K562 (cell line): ENCODE measurements around the gene DSTYK. TPM values are rescaled to one million over a fixed set of nuclear protein-coding genes. Genes with fewer than 3 reads are reported as not detected.

Source experiments
- ATAC-seq: fragments of 200-7000 bp; cut with Tn5 transposase; 3 replicates; pipeline ENCODE4 v1.9.1; 2020; ENCODE audit warnings: moderate library complexity
- BruUV-seq: library from RNA; stranded (reverse); fragments of 400-500 nt; replicated peaks from 2 replicates; lab custom pipeline; 2021; lab: Mats Ljungman, UMichigan
- CTCF ChIA-PET: fragments of 300-600 bp; formaldehyde crosslinking; extraction: SDS; loops from one replicate; lab custom pipeline; 2021; ENCODE audit warnings: low intra/inter-chr PET ratio; lab: Yijun Ruan, JAX
- POLR2A ChIA-PET: fragments of 300-600, 350-650 bp; sonication (Branson Sonifier 250); formaldehyde crosslinking; extraction: SDS; loops from one replicate; lab custom pipeline; 2021; ENCODE audit warnings: antibody characterized with exemption, inconsistent platforms; lab: Yijun Ruan, JAX
- DNase-seq, 4 experiments: peaks; one replicate each; pipeline versions ENCODE4 v3.0.0 to v3.0.0-alpha.2; 2011 to 2018; ENCODE audit warnings: low spot score in 3 of 4, mixed read lengths in 3 of 4; ENCODE audit errors: extremely low read depth in 1 of 4
- FAIRE-seq: peaks from 2 replicates; lab custom pipeline; 2011; peaks lifted over from hg19 to GRCh38; lab: Jason Lieb, UNC
- H2AFZ ChIP-seq: 2 replicates; pipeline ENCODE4 v1.6.0; 2011; ENCODE audit warnings: low read depth, low read length, control low read depth, inconsistent platforms
- H3K27ac ChIP-seq: fragments of 200-600 bp; 3 replicates; pipeline ENCODE4 v1.8.0; 2011; ENCODE audit warnings: low read depth, mild to moderate bottlenecking, control low read depth, inconsistent platforms, low read length, moderate library complexity, mixed read lengths; ENCODE audit errors: extremely low read depth
- H3K27me3 ChIP-seq, 2 experiments: fragments of 300-600 bp in 1 of 2; 2 replicates in 1 of 2; 3 replicates in 1 of 2; pipeline versions ENCODE4 v1.6.0 to v1.8.0; 2011; ENCODE audit warnings: inconsistent platforms in 2 of 2, low read length in 2 of 2, mild to moderate bottlenecking in 1 of 2, mixed read lengths in 1 of 2, moderate library complexity in 1 of 2; ENCODE audit not compliant: control insufficient read depth in 2 of 2, insufficient read depth in 2 of 2
- H3K36me3 ChIP-seq: fragments of 300-600 bp; 3 replicates; pipeline ENCODE4 v1.8.0; 2011; ENCODE audit warnings: mild to moderate bottlenecking, low read length, inconsistent platforms; ENCODE audit not compliant: control insufficient read depth, insufficient read depth
- H3K4me1 ChIP-seq, 2 experiments: fragments of 200-600 bp in 1 of 2; replicated peaks in 1 of 2; 2 replicates in 1 of 2; 3 replicates in 1 of 2; pipeline versions ENCODE4 v1.5.1 to v1.8.0; 2011; ENCODE audit warnings: inconsistent platforms in 2 of 2, low read length in 2 of 2, mild to moderate bottlenecking in 1 of 2, mixed read lengths in 1 of 2, moderate library complexity in 1 of 2; ENCODE audit not compliant: control insufficient read depth in 2 of 2, insufficient read depth in 2 of 2
- H3K4me2 ChIP-seq: 2 replicates; pipeline ENCODE4 v1.6.1; 2011; ENCODE audit warnings: low read length, control low read depth, inconsistent platforms, mixed read lengths; ENCODE audit not compliant: insufficient read depth
- H3K4me3 ChIP-seq: fragments of 200-600 bp; sonication (generic), shearing (Covaris generic); 2 replicates; pipeline ENCODE4 v1.5.1; 2016; ENCODE audit warnings: control low read depth, inconsistent platforms
- H3K79me2 ChIP-seq: fragments of 200-600 bp; 3 replicates; pipeline ENCODE4 v1.8.0; 2011; ENCODE audit warnings: low read length, inconsistent platforms; ENCODE audit not compliant: control insufficient read depth, insufficient read depth
- H3K9ac ChIP-seq, 2 experiments: 2 replicates each; pipeline versions ENCODE4 v1.6.0 to v1.6.1; 2011; ENCODE audit warnings: low read depth in 2 of 2, low read length in 2 of 2, control low read depth in 1 of 2, inconsistent platforms in 1 of 2, mild to moderate bottlenecking in 1 of 2, mixed read lengths in 1 of 2; ENCODE audit not compliant: insufficient read depth in 1 of 2
- H3K9me1 ChIP-seq: one replicate; pipeline ENCODE4 v1.6.0; 2011; ENCODE audit warnings: inconsistent platforms, mild to moderate bottlenecking, low read length, moderate library complexity; ENCODE audit not compliant: control insufficient read depth, insufficient read depth
- H3K9me3 ChIP-seq: replicated peaks from 2 replicates; pipeline ENCODE4 v1.5.1; 2011; ENCODE audit warnings: low read depth, low read length, inconsistent platforms; ENCODE audit not compliant: control insufficient read depth, insufficient read depth
- H4K20me1 ChIP-seq: replicated peaks from 2 replicates; pipeline ENCODE4 v1.6.1; 2011; ENCODE audit warnings: low read length, inconsistent platforms, mixed read lengths; ENCODE audit not compliant: control insufficient read depth, insufficient read depth
- CREB3 ChIP-seq: fragments of 450-650 bp; conservative IDR thresholded peaks from 2 replicates; pipeline ENCODE4 v1.6.1; 2016; ENCODE audit warnings: missing genetic modification characterization, low read depth, mild to moderate bottlenecking, missing compliant biosample characterization, moderate library complexity
- ZNF263 ChIP-seq: sonication (generic); formaldehyde crosslinking; IDR thresholded peaks from 2 replicates; pipeline ENCODE4 v1.8.0; 2022; ENCODE audit warnings: mild to moderate bottlenecking, missing genetic modification reagents, borderline replicate concordance
- ZNF318 ChIP-seq, 2 experiments: fragments of 450-650 bp; IDR thresholded peaks; 2 replicates each; pipeline ENCODE4 v1.6.1; 2016; ENCODE audit warnings: mild to moderate bottlenecking in 2 of 2, borderline replicate concordance in 1 of 2, low read depth in 1 of 2, moderate library complexity in 1 of 2
- WGBS: fragments of 100-300 bp; shearing (Covaris generic); methylation state at CpG from one replicate; pipeline ENCODE4 v1.1.6; 2016; ENCODE audit warnings: low coverage, mixed read lengths; ENCODE audit not compliant: insufficient coverage; ENCODE audit errors: missing lambda C conversion rate; 5-methylcytosine and 5-hydroxymethylcytosine counted together
- in situ Hi-C: fragments of 300-500 bp; cut with MboI; formaldehyde crosslinking; loops from 4 replicates; pipeline ENCODE4 v1.15.0; 2018; ENCODE audit warnings: inconsistent platforms, mixed read lengths
- intact Hi-C: fragments of 100-400 bp; cut with micrococcal nuclease; formaldehyde crosslinking; loops from 2 replicates; pipeline ENCODE4 v1.14.2; 2022
- polyA plus RNA-seq, 8 experiments: library from polyadenylated mRNA; depleted of rRNA in 4 of 8; stranded (reverse) in 5 of 8; unstranded in 3 of 8; fragments of >200 nt; fragmentation: Nextera tagmentation in 2 of 8; fragmentation: Illumina TruSeq in 1 of 8; extraction: Ambion mirVana in 2 of 8; extraction: Trizol in 1 of 8; gene quantifications; 2 replicates each; pipeline versions ENCODE4 v1.2.1 to v1.2.3, GENCODE V29; 2011 to 2014; ENCODE audit warnings: inconsistent platforms in 1 of 8, missing spikeins in 1 of 8
- total RNA-seq, 7 experiments: library from RNA; depleted of rRNA in 6 of 7; stranded (reverse); fragments of >200 nt in 6 of 7; fragmentation: Illumina TruSeq in 2 of 7; extraction: Trizol in 2 of 7; gene quantifications; 2 replicates each; pipeline versions ENCODE4 v1.2.1 to v1.2.3, GENCODE V29; 2011 to 2021; ENCODE audit warnings: low replicate concordance in 1 of 7

DSTYK gene
- total and polyA plus RNA-seq, 9 of the 15 experiments (the other 6 are each of a cell fraction or from before 2014, with no cell fraction given) = 4.2 to 7.1 (median 6.2) TPM

- Histone ChIP-seq H3K4me3 (no peak overlapping the region), H3K9me3 (no peaks in the 10 kb centered on the region), H3K4me1 (peaks cover 40 to 41% of the 10 kb centered on the region in 2 experiments), H3K4me2 (no peak overlapping the region)
- intact Hi-C loops (loop anchor here (5.0 kb wide), 1 partner anchor 117 kb away; no protein-coding TSS in a partner anchor), in situ Hi-C loops (loop anchor here (5.0 kb wide), 1 partner anchor 282 kb away; no protein-coding TSS in a partner anchor)
- POLR2A ChIA-PET = interaction anchor here (0.5 to 1.6 kb wide), 6 partner anchors 31 to 448 kb away, joined by 3 to 4 read pairs (median 3); partner anchors contain the start of gene TMCC2
- no TSS peak for BruUV-seq
- ATAC-seq = no peak
- 40% methylated on average over 10 of the region's 10 CpGs for WGBS
- no peak for DNase-seq
- 0 out of 2 replicates have a peak, but pooled peaks have one; percentile 14 for TF ChIP-seq ZNF263 (CRISPR knock-in tag)
- TF ChIP-seq ZNF318 (IDR thresholded peaks at IDR 0.05; ENCODE audit: borderline replicate concordance in 1 of 2, low read depth in 1 of 2) = no peak
- 0 out of 2 replicates have a peak, but pooled peaks have one; percentile 36 for TF ChIP-seq CREB3
- TF ChIP-seq, all 486 proteins: peak for 2
- Histone ChIP-seq H3K36me3 (no peaks in the 10 kb centered on the region), H2AFZ (no peak overlapping the region), H4K20me1 (no peaks in the 10 kb centered on the region), H3K27ac (no peak overlapping the region), H3K9ac (peak overlapping the region in 1 of 2 experiments; percentile 56; a peak in 1 of 4 replicates), H3K27me3 (peaks cover 0 to 4% of the 10 kb centered on the region in 2 experiments; a peak in 1 of 5 replicates), H3K9me1 (no peaks in the 10 kb centered on the region), H3K79me2 (no peaks in the 10 kb centered on the region)
- CTCF ChIA-PET = no interaction called here
- FAIRE-seq = no peak
These were observed 47.9 kb upstream of the DSTYK start for GRCh38 chr1:205259324-205259832.
